Putamen (tissue), 1 donor: ENCODE results near the gene SGMS1.
"Not testable (repeated sequence)": the region's sequence is repeated elsewhere in the genome, so short reads cannot be mapped to it uniquely, and the experiment has no call there.

Source experiments
- DNase-seq: peaks from one replicate; pipeline ENCODE4 v3.0.0-alpha.2; 2016; ENCODE audit warnings: low spot score

SGMS1 gene

GRCh38 chr10:50373821-50374501 lies 249.8 kb downstream of the SGMS1 start:
- no peak for DNase-seq

DNA sequence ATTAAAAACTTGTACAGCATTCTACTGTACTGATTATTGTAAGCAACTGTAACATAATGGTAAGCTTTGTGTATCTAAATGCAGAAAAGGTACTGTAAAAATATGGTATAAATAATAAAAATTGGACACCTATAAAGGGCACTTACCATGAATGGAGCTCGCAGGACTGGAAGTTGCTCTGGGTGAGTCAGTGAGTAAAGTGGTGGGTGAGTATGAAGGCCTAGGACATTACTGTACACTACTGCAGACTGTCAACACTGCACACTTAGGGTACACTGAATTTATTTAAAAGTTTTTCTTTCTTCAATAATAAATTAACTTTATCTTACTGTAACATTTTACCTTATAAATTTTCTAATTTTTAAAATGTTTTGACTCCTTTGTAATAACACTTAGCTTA lies 253.8 kb downstream of the SGMS1 start:
- DNase-seq: no peak

DNA sequence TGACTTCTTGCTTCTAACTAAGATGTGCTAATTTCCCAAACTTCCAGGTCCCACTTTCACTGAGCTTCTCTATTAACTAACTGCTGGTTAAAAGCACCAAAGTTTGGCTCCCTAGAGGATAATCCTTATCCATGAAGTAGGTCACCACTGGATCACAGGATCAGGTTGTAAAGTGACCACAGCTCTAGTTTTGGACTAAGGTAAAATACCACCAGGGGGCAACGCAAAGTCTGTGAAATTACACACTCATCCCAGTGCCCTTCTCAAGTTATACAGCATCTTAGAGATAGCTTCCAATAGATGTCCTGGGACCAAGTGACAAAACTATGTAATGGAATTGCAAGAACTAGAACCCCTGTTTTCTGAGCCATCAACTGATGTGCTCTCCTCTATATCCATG lies 256.0 kb downstream of the SGMS1 start:
- DNase-seq: no peak

GRCh38 chr10:50366421-50366820 lies 257.3 kb downstream of the SGMS1 start:
- not testable (repeated sequence) for DNase-seq

- DNase-seq: not testable (repeated sequence)
These were observed 259.0 kb downstream of the SGMS1 start for GRCh38 chr10:50364730-50365129.

GRCh38 chr10:50362547-50363125 lies 261.1 kb downstream of the SGMS1 start:
- DNase-seq: no peak

DNA sequence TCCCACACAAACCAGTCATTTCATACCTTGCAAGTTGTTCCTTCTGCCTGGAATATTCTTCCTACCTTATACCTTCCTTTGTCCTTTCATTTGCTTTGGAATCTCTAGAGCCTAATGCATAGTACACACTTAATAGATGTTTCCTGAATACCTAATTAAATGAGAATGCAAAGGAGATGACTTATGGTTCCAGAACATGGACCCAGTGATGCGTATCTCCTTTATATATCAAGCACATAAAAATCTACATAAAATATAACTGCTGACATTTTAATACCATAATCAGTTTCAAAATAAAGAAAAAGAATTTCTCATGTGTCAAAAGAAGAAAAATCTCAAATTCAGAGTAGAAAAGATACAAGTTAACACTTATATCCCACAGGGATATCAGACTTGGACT lies 261.8 kb downstream of the SGMS1 start:
- no peak for DNase-seq

- DNase-seq: no peak
These were observed 263.5 kb downstream of the SGMS1 start for GRCh38 chr10:50360077-50360850.

DNA sequence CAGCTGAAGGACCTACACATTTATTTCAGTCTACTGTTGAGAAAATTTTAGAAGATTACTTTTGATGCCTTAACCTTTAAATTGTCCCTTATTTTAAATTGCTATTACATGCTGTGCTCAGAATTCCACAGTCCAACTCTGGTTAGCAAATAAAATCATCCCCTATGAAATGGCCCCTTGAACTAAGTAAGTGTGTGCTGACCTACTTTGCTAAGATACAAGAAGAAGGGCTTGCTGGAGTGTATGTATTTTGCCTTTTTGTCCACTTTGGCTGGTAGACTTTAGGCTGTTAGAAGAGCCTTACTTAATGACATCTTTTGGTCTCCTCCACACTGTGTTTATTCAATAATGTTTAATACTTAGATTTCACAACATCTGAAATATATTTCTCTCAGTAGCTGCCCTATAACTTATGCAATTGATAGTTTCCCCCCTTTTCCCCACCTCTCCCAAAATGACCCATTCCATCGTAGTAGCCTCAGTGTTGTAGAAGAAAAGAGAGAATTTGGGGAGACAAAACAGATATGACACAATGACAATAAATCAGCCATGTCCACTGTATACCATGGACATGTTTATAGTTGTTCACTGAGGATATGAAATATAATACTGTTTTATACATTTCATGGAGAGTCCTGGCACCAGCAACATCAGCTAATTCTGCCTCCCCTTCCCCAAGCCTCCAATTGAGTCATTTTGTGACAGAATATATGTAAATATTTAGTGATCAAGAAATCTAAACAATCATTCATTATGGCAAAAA lies 264.6 kb downstream of the SGMS1 start:
- no peak for DNase-seq

DNA sequence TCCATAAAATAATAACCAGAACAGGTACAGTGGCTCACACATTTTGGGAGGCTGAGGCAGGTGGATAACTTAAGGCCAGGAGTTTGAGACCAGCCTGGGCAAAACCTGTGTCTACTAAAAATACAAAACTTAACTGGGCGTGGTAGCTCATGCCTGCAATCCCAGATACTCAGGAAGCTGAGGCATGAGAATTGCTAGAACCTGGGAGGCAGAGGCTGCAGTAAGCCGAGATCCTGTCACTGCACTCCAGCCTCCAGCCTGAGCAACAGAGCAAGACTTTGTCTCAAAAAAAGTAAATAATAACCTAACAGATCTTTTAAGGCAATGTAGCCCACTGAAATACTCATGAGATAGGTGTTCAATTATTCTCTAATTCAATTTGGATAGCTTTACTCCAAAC lies 265.3 kb downstream of the SGMS1 start:
- no peak for DNase-seq

- not testable (repeated sequence) for DNase-seq
These were observed 267.3 kb downstream of the SGMS1 start for GRCh38 chr10:50356481-50356832.

GRCh38 chr10:50355693-50356480 lies 267.9 kb downstream of the SGMS1 start:
- DNase-seq: not testable (repeated sequence)

- DNase-seq: no peak
These were observed 272.1 kb downstream of the SGMS1 start for GRCh38 chr10:50351483-50352146.

- DNase-seq: no peak
These were observed 273.4 kb downstream of the SGMS1 start for GRCh38 chr10:50350366-50350765.

GRCh38 chr10:50349554-50349953 lies 274.2 kb downstream of the SGMS1 start:
- DNase-seq: no peak

GRCh38 chr10:50347394-50347802 lies 276.4 kb downstream of the SGMS1 start:
- DNase-seq: no peak

DNA sequence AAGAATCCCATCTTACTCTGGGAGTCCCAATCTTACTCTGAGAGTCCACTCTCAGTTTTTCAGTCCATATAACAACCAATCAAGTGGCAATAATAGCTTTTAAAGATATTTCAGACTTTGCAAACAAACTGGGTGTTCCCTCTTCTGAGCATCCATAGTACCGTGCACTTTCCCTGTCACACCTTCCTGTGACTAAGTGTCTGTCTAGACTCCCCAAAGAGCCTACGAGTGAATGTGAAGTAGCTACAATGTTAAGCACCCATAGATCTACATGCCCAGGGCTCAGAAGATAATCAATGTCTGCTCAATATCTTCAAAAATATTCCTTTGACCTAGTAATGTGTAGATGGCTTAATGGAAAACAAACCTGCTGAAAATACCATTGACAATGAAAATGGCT lies 276.8 kb downstream of the SGMS1 start:
- no peak for DNase-seq

- DNase-seq: no peak
These were observed 278.2 kb downstream of the SGMS1 start for GRCh38 chr10:50345545-50345944.

- no peak for DNase-seq
These were observed 279.9 kb downstream of the SGMS1 start for GRCh38 chr10:50343702-50344331.

- DNase-seq: no peak
These were observed 281.8 kb downstream of the SGMS1 start for GRCh38 chr10:50341987-50342386.

- no peak for DNase-seq
These were observed 287.6 kb downstream of the SGMS1 start for GRCh38 chr10:50336140-50336539.
